Peyer's patch (tissue), 4 donors: ENCODE data around the gene LRRC63.

ENCODE experiments used
- CTCF ChIP-seq, 6 experiments: fragments of 450-650 bp in 4 of 6; fragments of 200-600 bp in 2 of 6; sonication (generic) in 1 of 6; IDR thresholded peaks; one replicate each; pipeline ENCODE4 v1.5.1; 2017 to 2019; ENCODE audit warnings: antibody characterized with exemption in 6 of 6, mild to moderate bottlenecking in 3 of 6, moderate library complexity in 1 of 6
- POLR2A ChIP-seq, 2 donors: fragments of 450-650 bp; IDR thresholded peaks; one replicate each; pipeline ENCODE4 v1.5.1; 2017; ENCODE audit warnings: antibody characterized with exemption in 2 of 2, mild to moderate bottlenecking in 2 of 2, moderate library complexity in 2 of 2

DNA sequence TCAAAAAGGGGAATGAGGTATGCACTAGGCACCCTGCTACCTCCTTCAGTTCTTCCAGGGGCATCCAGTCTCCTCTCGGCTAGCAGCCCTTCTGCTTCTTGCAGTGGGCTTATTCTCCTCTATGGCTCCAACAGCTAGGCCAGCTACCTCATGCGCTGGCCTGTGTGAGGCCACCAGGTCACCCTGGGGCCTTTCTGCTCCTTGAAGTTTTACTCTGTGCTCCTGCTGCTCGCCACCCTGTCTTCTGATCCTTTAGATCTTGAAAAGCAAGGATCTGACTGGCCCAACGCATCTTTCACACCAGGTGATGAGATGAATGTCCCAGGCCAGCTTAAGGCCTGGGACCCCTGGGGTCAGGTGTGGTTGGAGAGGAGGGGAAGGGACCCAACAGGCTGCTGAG, 109.1 kb downstream of the LRRC63 start:
- no peak for TF ChIP-seq CTCF (IDR thresholded peaks at IDR 0.05)
- no peak for TF ChIP-seq POLR2A (IDR thresholded peaks at IDR 0.05)
